ENCODE measurements around the gene ANO8. TPM values are rescaled to one million over a fixed set of nuclear protein-coding genes. Genes with fewer than 3 reads are reported as not detected.

The ANO8 gene
- total and polyA plus RNA-seq, 2 experiments from 2014 or later, result 4.5 to 24.9 TPM

DNA sequence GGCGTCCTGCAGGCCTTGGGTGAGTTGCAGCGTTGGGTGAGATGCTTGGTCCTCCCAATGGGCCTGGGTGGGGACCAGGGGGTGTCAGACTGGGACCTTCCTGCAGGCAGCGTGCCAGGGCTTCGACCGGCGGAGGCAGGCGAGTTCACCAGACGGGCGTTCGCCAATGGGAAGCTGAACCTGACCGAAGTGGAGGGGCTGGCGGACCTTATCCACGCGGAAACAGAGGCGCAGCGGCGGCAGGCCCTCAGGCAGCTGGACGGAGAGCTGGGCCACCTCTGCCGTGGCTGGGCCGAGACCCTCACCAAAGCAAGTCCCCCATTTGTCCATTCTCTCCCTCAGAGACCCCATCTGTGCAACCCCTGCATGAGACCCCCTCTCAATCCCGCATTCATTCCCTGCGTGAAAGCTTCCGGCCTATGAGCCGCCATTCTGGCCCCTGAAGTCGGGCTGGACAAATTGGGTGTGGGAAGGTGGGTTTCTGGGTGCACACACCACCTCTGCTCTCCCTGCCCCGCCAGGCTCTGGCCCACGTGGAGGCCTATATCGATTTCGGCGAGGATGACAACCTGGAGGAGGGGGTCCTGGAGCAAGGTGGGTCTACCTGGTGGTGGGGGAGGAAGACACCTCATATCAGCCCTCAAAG lies 3.9 kb upstream of the ANO8 start (continued):
- TF ChIP-seq, protein P1, sequence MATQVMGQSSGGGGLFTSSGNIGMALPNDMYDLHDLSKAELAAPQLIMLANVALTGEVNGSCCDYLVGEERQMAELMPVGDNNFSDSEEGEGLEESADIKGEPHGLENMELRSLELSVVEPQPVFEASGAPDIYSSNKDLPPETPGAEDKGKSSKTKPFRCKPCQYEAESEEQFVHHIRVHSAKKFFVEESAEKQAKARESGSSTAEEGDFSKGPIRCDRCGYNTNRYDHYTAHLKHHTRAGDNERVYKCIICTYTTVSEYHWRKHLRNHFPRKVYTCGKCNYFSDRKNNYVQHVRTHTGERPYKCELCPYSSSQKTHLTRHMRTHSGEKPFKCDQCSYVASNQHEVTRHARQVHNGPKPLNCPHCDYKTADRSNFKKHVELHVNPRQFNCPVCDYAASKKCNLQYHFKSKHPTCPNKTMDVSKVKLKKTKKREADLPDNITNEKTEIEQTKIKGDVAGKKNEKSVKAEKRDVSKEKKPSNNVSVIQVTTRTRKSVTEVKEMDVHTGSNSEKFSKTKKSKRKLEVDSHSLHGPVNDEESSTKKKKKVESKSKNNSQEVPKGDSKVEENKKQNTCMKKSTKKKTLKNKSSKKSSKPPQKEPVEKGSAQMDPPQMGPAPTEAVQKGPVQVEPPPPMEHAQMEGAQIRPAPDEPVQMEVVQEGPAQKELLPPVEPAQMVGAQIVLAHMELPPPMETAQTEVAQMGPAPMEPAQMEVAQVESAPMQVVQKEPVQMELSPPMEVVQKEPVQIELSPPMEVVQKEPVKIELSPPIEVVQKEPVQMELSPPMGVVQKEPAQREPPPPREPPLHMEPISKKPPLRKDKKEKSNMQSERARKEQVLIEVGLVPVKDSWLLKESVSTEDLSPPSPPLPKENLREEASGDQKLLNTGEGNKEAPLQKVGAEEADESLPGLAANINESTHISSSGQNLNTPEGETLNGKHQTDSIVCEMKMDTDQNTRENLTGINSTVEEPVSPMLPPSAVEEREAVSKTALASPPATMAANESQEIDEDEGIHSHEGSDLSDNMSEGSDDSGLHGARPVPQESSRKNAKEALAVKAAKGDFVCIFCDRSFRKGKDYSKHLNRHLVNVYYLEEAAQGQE (IDR thresholded peaks at IDR 0.05; ENCODE audit: unreplicated experiment), result no peak
- TF ChIP-seq POLR2AphosphoS5 (IDR thresholded peaks at IDR 0.05; ENCODE audit: low read depth), result no peak
- no peak for TF ChIP-seq ZNF331 (CRISPR knock-in tag; IDR thresholded peaks at IDR 0.05; ENCODE audit: low read depth)
- TF ChIP-seq ZNF462 (CRISPR knock-in tag; IDR thresholded peaks at IDR 0.05), result no peak
- no peak for TF ChIP-seq EZH2 (IDR thresholded peaks at IDR 0.05; ENCODE audit: low read depth, unreplicated experiment)
- no peak for TF ChIP-seq STAT1 (IDR thresholded peaks at IDR 0.05; ENCODE audit: unreplicated experiment)
- no peak for TF ChIP-seq CREB1 (CRISPR knock-in tag; IDR thresholded peaks at IDR 0.05; ENCODE audit: low read depth)
